Measurements from ENCODE around the gene ATXN7L1.

DNA sequence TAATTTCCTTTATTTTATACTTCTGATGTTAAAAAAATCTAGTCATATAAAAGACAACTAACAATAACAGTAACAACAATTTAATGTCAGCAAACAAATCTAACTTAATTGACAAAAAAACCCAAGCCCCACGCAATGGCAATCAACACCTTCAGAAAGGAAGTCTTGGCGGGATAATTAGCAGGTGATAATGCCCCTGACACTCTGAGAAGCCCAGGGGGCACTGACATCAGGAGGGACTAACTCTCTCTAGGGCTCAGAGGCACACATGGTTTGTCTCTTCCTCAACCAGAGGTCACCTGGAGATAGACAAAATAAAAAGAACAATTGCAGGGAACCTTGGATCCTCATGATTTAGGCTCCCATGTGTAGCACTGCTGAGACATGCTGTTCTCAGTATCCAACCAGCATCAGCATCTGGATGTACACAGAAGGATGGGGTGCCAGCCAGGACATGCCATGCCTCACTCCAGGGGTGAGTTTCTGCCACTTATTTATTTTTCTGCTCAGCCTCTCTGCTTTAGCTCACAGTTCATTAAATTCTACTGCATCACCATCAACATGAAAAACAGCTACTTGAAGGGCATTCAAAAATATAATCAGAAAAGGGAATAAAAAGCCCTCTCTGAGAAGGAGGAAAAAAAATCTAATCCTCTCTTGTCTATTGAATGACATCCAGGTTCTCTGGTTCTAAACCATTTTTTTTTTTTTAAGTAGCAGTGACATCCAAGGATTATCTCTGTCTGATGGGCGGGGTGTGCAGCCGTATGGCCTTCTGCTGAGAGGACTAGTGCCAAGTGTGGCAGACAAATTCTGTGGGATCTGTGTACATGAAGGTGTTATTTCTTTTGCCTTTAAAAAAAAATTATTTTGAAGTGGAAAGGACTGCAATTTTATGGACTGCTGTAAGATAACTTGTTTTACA is 96.3 kb downstream of the ATXN7L1 start:
- TF ChIP-seq, protein P1, sequence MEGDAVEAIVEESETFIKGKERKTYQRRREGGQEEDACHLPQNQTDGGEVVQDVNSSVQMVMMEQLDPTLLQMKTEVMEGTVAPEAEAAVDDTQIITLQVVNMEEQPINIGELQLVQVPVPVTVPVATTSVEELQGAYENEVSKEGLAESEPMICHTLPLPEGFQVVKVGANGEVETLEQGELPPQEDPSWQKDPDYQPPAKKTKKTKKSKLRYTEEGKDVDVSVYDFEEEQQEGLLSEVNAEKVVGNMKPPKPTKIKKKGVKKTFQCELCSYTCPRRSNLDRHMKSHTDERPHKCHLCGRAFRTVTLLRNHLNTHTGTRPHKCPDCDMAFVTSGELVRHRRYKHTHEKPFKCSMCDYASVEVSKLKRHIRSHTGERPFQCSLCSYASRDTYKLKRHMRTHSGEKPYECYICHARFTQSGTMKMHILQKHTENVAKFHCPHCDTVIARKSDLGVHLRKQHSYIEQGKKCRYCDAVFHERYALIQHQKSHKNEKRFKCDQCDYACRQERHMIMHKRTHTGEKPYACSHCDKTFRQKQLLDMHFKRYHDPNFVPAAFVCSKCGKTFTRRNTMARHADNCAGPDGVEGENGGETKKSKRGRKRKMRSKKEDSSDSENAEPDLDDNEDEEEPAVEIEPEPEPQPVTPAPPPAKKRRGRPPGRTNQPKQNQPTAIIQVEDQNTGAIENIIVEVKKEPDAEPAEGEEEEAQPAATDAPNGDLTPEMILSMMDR (IDR thresholded peaks at IDR 0.05) = no peak
- no peak for TF ChIP-seq POLR2A (IDR thresholded peaks at IDR 0.05)

Measured in gastroesophageal sphincter (tissue), 3 donors.